ENCODE results near the gene PRICKLE2. TPM values are rescaled to one million over a fixed set of nuclear protein-coding genes. Genes with fewer than 3 reads are reported as not detected.
A peak's percentile ranks its signal among the peaks of the same experiment; 100 is the strongest.

Gene PRICKLE2
- total and polyA plus RNA-seq, 10 donors, result 0.27 to 11.4 (median 5.4) TPM

- Histone ChIP-seq H3K27me3 (replicated peaks in 1 of 7) (peaks cover 0 to 16% (median 0%) of the 10 kb centered on the region in 7 donors), H3K4me1 (peaks cover 0 to 6% (median 0%) of the 10 kb centered on the region in 6 donors), H3K36me3 (no peaks in the 10 kb centered on the region), H3K27ac (no peak overlapping the region), H3K9me3 (no peaks in the 10 kb centered on the region), H3K4me3 (no peak overlapping the region)
- DNase-seq, result no peak
- TF ChIP-seq POLR2AphosphoS5 (IDR thresholded peaks at IDR 0.05) (no peak), POLR2A (IDR thresholded peaks at IDR 0.05) (no peak), CTCF (IDR thresholded peaks at IDR 0.05 in 8 of 11, conservative IDR thresholded peaks at IDR 0.05 in 3 of 11) (no peak)
- intact Hi-C loops (cut with DNase I; ENCODE audit: low total_unique reads), result no loop called here
- WGBS, 5 donors, result 83 to 96% (median 89%) methylated on average over 4 of the region's 4 CpGs
These were observed 175.4 kb downstream of the PRICKLE2 start for GRCh38 chr3:64049832-64050231.

GRCh38 chr3:64049136-64049535, 176.1 kb downstream of the PRICKLE2 start:
- H3K9me3 ChIP-seq, result no peaks in the 10 kb centered on the region
- peaks cover 0 to 6% (median 0%) of the 10 kb centered on the region in 6 donors for H3K4me1 ChIP-seq
- H3K27ac ChIP-seq, result no peak overlapping the region
- peaks cover 0 to 16% (median 0%) of the 10 kb centered on the region in 7 donors for H3K27me3 ChIP-seq (replicated peaks in 1 of 7)
- no peak overlapping the region for H3K4me3 ChIP-seq
- intact Hi-C loops (cut with DNase I; ENCODE audit: low total_unique reads), result no loop called here
- 59 to 81% (median 68%) methylated on average over 3 of the region's 3 CpGs for WGBS, 5 donors
- TF ChIP-seq CTCF (IDR thresholded peaks at IDR 0.05 in 8 of 11, conservative IDR thresholded peaks at IDR 0.05 in 3 of 11) (no peak), POLR2AphosphoS5 (IDR thresholded peaks at IDR 0.05) (no peak)
- H3K36me3 ChIP-seq, result no peaks in the 10 kb centered on the region
- DNase-seq, result no peak

- Histone ChIP-seq H3K4me1 (peaks cover 0 to 6% (median 0%) of the 10 kb centered on the region in 6 donors), H3K36me3 (no peaks in the 10 kb centered on the region), H3K9me3 (no peaks in the 10 kb centered on the region), H3K27ac (no peak overlapping the region), H3K4me3 (no peak overlapping the region), H3K27me3 (replicated peaks in 1 of 7) (peaks cover 0 to 16% (median 0%) of the 10 kb centered on the region in 7 donors)
- TF ChIP-seq CTCF (IDR thresholded peaks at IDR 0.05 in 8 of 11, conservative IDR thresholded peaks at IDR 0.05 in 3 of 11), result no peak
- TF ChIP-seq POLR2A (IDR thresholded peaks at IDR 0.05), result no peak
- TF ChIP-seq POLR2AphosphoS5 (IDR thresholded peaks at IDR 0.05), result no peak
- intact Hi-C loops (cut with DNase I; ENCODE audit: low total_unique reads), result no loop called here
- DNase-seq, result no peak
- 9 to 27% (median 11%) methylated on average over 3 of the region's 3 CpGs for WGBS, 5 donors
These were observed 176.6 kb downstream of the PRICKLE2 start for GRCh38 chr3:64048631-64049061.

- no peak for DNase-seq
- Histone ChIP-seq H3K27ac (peak overlapping the region in 1 of 8 donors; percentile 3), H3K27me3 (replicated peaks in 1 of 7) (peaks cover 0 to 16% (median 0%) of the 10 kb centered on the region in 7 donors), H3K4me1 (peaks cover 0 to 6% (median 0%) of the 10 kb centered on the region in 6 donors), H3K9me3 (no peaks in the 10 kb centered on the region), H3K36me3 (no peaks in the 10 kb centered on the region), H3K4me3 (no peak overlapping the region)
- TF ChIP-seq POLR2A (IDR thresholded peaks at IDR 0.05) (no peak), CTCF (IDR thresholded peaks at IDR 0.05 in 8 of 11, conservative IDR thresholded peaks at IDR 0.05 in 3 of 11) (no peak), POLR2AphosphoS5 (IDR thresholded peaks at IDR 0.05) (no peak)
- intact Hi-C loops (cut with DNase I; ENCODE audit: low total_unique reads), result no loop called here
- 53 to 72% (median 65%) methylated on average over 7 of the region's 7 CpGs for WGBS, 5 donors
These were observed 177.5 kb downstream of the PRICKLE2 start for GRCh38 chr3:64047787-64048186.

Data from spleen (tissue), 11 donors.